Stimulated activated CD4-positive, alpha-beta T cell treated with anti-CD3 and anti-CD28 coated beads, Interleukin-4, amount 100 ng/mL, for 48 hours (primary cell): ENCODE results near the gene ZNF543.
A peak's percentile ranks its signal among the peaks of the same experiment; 100 is the strongest.
"Not testable (repeated sequence)": the region's sequence is repeated elsewhere in the genome, so short reads cannot be mapped to it uniquely, and the experiment has no call there.

Experiments used
- DNase-seq, 2 donors: peaks; one replicate each; pipeline ENCODE4 v3.0.0-alpha.2; 2020; ENCODE audit warnings: low read depth in 2 of 2

Gene ZNF543

DNA sequence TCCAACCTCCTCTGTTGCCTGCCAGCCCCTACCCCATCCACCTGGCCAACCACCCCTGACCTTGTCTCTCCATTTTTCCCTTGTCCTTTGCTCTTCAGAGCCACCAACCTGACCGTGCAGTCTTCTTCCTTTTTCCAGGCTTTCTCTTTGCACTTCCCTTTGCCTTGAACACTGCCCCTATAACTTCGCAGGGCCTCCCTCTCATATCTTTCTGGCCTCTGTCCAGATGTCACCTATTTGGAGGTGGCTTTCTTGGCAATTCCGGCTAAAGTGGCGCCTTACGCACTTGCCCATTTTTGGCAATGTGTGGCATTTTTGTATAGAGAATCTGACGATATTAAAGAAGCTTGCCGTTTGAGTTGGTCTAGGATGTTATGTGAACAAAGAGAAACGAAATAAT, 844 bp downstream of the ZNF543 start:
- no peak for DNase-seq

DNA sequence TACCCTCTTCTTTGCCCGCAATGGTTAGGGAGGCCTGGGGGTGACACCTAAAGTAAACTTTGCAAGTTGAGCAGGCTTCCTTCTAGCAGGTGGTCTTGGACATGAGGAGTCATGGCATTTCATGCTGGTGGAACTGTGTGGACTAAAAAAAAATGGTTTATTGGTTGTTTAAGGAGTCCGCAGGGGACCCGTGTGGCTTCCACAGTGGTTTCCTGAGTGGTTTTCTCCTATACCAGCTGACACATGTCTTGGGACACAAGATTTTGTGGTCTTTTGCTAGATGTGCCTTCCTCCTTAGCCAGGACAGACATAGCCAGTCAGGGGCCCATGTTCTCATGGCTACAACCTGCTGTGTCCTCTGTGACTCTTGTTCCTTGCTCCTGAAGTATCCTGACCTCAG, 1.5 kb downstream of the ZNF543 start:
- DNase-seq: no peak

DNA sequence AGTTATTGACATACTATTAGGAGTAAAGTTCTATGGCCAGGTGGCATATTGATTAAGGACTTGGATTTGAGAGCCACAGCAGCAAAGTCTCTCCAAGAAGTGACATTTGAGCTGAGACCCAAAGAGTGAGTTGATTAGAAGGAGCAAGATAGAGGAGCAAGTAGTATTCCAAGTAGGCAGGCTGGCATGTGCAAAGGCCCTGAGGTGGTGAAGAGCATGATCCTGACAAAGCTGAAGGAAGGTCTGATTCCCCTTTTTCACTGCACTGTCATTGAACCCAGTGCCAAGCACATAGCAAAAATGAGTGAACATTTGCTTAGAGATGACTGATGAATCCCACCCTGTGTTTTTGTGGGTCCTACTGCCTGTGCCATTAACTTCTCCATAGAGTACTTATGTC, 4.7 kb downstream of the ZNF543 start:
- no peak for DNase-seq

DNA sequence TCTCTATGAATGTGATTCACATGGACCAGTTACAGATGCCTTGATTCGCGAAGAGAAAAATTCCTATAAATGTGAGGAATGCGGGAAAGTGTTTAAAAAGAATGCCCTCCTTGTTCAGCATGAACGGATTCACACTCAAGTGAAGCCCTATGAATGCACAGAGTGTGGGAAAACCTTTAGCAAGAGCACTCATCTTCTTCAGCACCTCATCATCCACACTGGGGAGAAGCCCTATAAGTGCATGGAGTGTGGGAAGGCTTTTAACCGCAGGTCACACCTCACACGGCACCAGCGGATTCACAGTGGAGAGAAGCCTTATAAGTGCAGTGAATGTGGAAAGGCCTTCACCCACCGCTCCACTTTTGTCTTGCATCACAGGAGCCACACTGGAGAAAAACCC, 7.7 kb downstream of the ZNF543 start:
- no peak for DNase-seq

DNA sequence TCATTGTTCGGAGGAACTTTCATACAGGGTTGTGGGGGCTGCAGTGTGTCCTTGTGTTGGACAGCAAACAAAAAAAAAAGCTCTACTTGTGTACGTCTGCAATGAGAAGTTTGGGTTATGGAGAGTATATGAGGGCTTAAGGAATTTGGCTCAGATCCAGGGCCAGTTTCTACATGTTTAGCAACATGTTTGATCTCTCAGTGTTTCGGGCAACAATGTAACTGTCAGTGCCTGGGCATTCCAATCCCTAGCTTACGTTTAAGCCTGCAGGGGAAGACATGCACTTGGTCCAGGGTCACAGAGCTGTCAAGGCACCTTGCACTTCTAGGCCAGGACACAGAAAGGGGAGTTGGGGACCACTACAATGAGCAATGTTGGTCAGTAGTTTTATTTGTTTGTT, 13.9 kb downstream of the ZNF543 start:
- no peak for DNase-seq

DNA sequence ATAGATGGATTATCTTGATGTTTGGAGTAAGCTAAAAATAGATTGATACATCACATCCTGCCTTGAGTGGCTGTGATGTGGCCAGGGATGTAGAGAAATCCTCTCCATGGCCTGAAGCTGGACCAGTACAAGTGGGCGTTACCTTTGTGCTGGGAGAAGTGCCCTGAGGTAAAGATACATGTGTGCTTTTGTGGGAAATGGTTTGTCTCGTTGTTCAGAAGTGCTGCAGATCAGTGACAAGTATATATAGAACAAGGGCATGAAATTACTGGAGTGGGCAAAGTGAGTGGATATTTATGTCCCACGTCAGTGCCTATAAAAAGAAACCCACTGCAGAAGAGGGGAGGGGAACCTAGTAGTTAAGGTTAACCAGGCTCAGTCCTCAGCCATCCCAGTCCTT, 18.6 kb downstream of the ZNF543 start:
- DNase-seq: no peak

DNA sequence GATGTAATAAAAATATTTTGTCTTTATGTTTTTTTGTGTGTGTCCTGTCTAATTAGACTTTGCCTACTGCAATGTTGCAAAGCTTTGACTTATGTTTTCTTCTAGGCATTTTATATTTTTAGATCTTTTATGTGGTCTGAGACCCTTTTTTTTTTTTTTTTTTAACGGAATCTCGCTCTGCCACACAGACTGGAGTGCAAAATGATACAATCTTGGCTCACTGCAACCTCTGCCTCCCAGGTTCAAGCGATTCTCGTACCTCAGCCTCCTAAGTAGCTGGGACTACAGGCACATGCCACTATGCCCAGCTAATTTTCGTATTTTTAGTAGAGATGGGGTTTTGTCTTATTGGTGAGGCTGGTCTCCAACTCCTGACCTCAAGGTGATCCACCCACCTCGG, 22.3 kb downstream of the ZNF543 start:
- no peak for DNase-seq

DNA sequence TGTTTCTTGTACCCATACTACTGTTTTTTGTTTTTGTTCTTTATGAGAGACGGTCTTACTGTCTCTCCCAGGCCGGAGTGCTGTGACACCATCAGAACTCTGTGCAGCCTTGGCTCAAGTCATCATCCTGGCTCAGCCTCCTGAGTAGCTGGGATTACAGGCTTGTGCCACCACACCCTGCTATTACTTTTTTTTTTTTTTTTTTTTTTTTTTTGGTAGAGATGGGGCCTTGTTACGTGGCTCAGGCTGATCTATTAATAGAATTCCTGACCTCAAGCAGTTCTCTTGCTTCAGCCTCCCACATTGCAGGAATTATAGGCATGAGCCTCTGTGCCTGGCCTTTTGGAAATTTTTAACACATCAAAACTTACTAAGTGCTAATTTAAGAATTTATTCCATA, 27.9 kb downstream of the ZNF543 start:
- no peak for DNase-seq

DNA sequence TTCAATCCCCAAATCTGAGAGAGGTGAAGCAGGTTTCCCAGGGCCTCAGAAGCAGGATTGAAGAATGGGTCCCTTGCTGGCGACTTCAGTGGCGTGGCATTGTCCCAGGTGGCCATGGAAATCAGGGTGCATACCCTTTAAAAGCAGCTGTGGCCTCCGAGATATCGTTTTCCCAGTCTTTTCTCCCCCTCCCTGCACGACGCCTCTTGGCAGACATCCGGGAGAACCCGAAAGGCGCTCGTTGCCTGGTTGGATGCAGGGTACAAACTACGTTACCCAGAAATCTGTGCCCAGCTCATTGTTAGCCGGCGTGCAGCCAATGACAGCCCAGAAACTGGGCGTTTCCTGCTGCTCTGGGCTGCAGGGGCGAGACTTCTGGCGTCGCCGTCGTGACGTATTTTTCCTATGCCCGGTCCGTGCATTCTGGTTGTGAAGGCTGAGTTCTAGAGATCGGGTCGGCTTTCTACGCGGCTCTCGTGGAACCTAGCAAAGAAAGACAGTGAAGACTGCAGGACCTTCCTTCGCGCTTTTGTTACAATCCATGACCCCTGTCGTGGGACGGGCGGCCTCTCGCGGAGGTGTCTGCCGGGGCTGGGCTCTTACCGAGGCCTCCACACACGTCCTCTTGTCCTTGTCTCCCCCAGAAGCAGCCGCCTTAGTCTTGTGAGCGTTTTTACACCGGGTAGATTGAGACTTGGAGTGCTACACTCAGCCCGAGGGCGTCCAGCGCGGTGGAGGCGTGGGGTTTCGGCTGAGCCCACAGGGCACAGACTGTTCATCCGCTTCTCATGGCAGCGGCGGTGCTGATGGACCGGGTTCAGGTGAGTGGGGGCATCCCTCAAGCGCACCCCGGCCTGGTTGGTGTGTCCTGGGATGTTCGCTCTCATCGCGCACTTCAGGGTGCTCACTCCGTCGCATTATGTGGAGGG, 30.9 kb downstream of the ZNF543 start, which contains the start of gene ZNF304:
ZNF304 (plus strand) TSS at position 395 of the 929 bp plus-strand sequence; CDS start at position 789, 394 bp downstream.
- peak; percentile 64 to 80 for DNase-seq

DNA sequence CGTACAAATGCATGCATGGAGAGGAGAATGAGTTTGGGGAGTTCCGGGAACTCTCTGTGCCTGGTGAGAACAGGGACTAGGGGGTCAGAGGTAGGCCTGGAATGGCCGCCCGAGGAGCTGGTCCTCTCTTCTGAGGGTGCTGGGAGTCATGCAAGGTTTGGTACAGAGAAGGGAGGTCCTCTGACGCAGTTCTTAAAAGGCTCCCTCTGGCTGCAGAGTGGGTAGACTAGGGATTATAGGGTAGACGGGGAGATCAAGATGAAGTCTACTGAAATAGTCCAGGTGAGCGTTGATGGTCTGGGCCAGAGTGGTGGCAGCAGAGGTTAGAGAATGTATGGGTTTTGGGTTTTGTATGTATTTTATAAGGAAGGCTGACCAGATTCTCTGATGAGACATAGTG, 31.6 kb downstream of the ZNF543 start:
- no peak for DNase-seq

DNA sequence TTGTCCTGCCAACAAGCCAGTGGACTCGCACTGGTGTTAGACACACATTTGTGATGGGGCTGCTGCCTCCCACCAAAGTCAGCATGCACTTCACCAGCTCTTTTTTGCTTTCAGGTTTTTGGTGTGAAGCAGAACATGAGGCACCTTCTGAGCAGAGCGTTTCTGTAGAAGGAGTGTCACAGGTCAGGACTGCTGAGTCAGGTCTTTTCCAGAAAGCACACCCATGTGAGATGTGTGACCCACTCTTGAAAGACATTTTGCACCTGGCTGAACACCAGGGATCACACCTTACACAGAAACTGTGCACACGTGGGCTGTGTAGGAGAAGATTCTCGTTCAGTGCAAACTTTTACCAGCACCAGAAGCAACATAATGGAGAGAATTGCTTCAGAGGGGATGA, 35.6 kb downstream of the ZNF543 start:
- DNase-seq: no peak

DNA sequence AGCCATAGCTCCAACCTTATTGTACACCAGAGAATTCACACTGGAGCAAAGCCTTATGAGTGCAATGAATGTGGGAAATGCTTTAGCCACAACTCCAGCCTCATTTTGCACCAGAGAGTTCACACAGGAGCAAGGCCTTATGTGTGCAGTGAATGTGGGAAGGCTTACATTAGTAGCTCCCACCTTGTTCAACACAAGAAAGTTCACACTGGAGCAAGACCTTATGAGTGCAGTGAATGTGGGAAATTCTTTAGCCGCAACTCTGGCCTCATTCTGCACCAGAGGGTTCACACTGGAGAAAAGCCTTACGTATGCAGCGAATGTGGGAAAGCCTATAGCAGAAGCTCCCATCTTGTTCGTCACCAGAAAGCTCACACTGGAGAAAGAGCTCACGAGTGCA, 37.1 kb downstream of the ZNF543 start:
- DNase-seq: no peak

DNA sequence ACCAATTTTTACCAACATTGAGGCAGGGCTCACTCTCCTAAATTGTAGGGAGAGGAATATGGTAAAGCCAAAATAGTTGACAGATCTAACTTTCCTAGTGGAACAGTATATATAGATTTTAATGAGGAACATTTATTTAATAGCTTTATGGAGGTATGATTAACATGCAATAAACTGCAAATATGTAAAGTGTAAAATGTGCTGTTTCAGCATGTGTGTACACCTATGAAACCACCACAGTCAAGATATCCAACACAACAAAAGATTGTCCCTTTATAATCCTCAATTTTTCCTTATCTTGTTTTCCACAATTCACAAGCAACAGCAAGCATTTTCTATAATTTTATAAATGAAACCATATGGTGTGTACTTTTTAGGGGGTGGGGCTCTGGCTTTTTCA, 39.0 kb downstream of the ZNF543 start:
- no peak for DNase-seq

DNA sequence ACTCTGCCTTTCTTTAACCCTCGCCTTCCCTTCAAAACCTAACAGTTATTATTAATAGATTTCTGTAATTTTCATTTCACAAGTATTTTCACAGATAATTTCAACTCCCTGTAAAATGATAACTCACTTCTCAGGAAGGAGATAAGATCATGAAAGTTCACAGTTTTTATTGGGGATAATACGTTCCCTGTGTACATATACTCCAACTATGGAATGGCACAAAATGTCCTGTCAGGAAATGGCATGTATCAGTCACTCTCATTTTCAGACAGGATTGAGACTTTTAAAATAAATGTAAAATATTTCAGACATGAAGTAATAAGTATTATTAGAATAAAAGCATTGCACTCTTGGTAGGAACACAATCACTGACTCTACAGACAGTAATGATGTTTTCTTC, 42.1 kb downstream of the ZNF543 start:
- no peak for DNase-seq

DNA sequence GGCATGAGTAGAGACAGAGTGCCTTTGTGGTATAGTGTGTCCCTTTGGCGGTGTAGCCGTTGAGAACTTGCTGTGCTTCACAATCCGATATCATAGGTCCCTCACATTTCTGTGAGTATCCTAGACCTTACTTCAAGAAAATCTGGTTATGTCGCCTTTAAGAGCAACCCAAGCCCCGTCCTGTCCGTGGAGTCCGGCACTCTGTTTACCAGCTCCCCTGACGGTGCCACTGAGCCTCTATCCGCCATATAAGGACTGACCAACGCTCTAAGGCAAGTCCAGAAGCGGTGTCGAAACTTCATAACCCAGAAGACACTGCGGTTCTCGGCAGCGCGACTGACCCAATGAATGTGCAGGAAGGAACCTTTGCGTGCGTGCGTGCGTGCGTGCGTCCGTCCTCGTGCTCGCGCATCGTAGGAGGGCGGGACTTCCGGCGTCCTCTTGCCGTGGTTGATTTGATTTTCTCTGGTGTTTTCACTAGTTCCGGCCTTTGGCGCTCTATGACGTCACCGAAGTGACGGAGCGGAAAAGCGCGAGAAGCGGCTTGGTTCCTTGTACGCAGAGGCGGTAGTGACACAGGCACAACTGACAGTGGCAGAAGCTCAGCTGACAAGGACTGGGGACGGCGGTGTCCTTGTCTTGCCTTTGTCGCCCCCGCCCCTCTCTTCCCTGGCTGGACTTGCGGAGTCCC, 42.9 kb downstream of the ZNF543 start, which contains the start of the genes TRAPPC2B and ZNF547:
TRAPPC2B (plus strand) TSS at position 555 of the 691 bp plus-strand sequence. CDS start 1,283 bp downstream, outside the sequence.
ZNF547 (plus strand) TSS at position 555 of the 691 bp plus-strand sequence. CDS start 5,005 bp downstream, outside the sequence.
- DNase-seq: peak; percentile 92 to 96

DNA sequence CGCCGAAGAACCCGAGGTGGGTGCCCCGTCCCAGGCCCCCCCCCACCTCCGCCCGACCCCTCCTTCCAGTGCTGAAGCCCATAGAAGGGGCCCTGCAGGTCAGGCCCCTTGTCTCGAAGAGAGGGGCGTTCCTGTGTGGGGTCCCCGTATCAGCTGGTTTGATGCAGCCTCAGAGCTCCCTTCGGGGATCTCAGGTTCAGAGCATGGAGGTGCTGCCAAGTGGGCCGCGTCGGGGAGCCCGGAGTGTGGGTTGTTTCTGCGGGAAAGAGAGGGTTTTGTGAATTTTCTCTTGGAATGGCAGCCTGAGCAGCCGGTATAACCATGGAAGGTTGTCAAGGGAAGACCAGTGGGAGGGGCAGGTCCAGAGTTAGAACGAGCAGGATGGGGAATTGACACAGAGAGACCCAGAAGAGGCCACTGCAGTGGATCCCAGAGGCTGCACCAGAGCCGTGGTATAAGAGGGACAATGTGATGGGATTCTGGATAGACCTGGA, 43.5 kb downstream of the ZNF543 start:
- no peak for DNase-seq

DNA sequence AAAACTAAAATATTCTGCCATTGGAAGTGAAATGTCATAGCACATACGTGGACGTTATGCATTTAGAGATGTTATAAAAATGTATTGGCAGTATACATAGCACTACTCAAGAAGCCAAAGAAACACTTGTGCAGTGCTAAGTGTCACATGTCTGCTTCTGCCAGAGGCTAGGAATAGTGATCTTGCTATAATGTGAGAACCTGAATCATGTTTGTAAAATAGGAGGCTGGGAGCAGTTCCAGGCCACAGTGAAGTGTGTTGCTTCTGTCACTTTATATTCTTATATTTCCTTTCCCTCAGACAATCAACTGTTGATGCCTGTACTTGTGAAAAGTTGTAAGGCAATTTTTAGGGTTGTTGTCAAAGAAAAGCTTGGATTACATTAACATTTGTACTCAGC, 46.5 kb downstream of the ZNF543 start:
- DNase-seq: no peak

DNA sequence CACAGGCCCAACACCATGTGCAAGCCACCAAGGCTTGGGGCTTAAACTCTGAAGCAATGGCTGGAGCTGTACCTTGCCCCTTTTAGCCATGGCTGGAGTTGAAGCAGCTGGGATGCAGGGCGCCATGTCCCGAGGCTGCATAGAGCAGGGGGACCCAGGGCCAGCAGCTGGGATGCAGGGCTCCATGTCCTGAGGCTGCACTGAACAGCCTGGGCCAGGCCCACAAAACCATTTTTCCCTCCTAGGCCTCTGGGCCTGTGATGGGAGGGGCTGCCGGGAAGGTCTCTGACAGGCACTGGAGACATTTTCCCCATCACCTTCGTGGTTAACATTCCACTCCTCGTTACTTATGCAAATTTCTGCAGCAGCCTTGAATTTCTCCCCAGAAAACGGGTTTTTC, 53.9 kb downstream of the ZNF543 start:
- DNase-seq: no peak

DNA sequence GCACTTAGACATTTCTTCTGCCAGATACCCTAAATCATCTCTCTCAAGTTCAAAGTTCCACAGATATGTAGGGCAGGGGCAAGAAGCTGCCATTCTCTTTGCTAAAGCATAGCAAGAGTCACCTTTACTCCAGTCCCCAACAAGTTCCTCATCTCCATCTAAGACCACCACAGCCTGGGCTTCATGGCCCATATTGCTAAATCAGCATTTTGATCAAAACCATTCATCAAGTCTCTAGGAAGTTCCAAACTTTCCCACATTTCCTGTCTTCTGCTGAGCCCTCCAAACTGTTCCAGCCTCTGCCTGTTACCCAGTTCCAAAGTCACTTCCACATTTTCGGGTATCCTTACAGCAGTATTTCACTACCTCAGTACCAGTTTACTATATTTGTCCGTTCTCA, 54.4 kb downstream of the ZNF543 start:
- not testable (repeated sequence) for DNase-seq

DNA sequence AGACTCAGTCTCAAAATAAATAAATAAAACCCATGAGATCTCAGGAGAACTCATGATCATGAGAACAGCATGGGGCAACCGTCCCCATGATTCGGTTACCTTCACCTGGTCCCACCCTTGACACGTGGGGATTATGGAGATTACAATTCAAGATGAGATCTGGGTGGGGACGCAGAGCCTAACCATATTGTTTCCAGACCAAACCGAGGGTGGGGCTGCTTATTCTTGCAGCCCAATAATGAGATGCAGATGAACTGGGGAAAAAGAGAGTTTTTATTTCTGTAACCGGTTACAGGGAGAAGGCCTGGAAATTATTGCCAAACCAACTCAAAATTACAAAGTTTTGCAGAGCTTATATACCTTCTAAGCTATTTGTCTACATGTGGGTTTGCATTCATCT, 55.9 kb downstream of the ZNF543 start:
- no peak for DNase-seq

DNA sequence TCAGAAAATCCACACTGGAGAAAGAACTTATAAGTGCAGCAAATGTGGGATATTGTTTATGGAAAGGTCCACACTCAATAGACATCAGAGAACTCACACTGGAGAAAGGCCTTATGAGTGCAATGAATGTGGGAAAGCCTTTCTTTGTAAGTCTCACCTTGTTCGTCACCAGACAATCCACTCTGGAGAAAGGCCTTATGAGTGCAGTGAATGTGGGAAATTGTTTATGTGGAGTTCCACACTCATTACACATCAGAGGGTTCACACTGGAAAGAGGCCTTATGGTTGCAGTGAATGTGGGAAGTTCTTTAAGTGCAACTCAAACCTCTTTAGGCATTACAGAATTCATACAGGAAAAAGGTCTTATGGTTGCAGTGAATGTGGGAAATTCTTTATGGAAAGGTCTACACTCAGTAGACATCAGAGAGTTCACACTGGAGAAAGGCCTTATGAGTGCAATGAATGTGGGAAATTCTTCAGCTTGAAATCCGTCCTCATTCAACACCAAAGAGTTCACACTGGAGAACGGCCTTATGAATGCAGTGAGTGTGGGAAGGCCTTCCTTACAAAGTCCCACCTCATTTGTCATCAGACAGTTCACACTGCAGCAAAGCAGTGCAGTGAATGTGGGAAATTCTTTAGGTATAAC, 57.4 kb downstream of the ZNF543 start:
- no peak for DNase-seq
